HepG2 (cell line): ENCODE measurements around the gene CCDC177.

Experiments used
- CTCF ChIP-seq: sonication (generic); formaldehyde crosslinking; IDR thresholded peaks from 2 replicates; pipeline ENCODE4 v1.5.0; 2020; ENCODE audit warnings: mild to moderate bottlenecking, missing genetic modification reagents, moderate library complexity
- RBM39 ChIP-seq: fragments of 200-400 bp; formaldehyde crosslinking; IDR thresholded peaks from one replicate; pipeline ENCODE4 v1.6.1; 2018; ENCODE audit warnings: antibody characterized with exemption, mild to moderate bottlenecking, low read depth, low read length; ENCODE audit not compliant: poor library complexity, severe bottlenecking
- SOX13 ChIP-seq, 3 experiments: fragments of 450-650 bp in 1 of 3; sonication (generic) in 1 of 3; formaldehyde crosslinking in 1 of 3; IDR thresholded peaks in 2 of 3; conservative IDR thresholded peaks in 1 of 3; 2 replicates each; pipeline versions ENCODE4 v1.5.0 to v1.6.1; 2016 to 2020; ENCODE audit warnings: antibody characterized with exemption in 1 of 3, mild to moderate bottlenecking in 1 of 3, missing compliant biosample characterization in 1 of 3, missing genetic modification reagents in 1 of 3, moderate library complexity in 1 of 3
- TIGD3 ChIP-seq: sonication (generic); formaldehyde crosslinking; IDR thresholded peaks from 2 replicates; pipeline ENCODE4 v1.5.1; 2020; ENCODE audit warnings: mild to moderate bottlenecking, missing genetic modification reagents, borderline replicate concordance
- USF2 ChIP-seq, 2 experiments: sonication (generic) in 1 of 2; formaldehyde crosslinking in 1 of 2; IDR thresholded peaks; 2 replicates each; pipeline versions ENCODE4 v1.5.1 to v1.6.1; 2011 to 2020; ENCODE audit warnings: borderline replicate concordance in 1 of 2, low read depth in 1 of 2, low read length in 1 of 2, mild to moderate bottlenecking in 1 of 2, missing genetic modification reagents in 1 of 2, moderate library complexity in 1 of 2
- ZBTB42 ChIP-seq: sonication (generic); formaldehyde crosslinking; IDR thresholded peaks from 2 replicates; pipeline ENCODE4 v1.5.0; 2020; ENCODE audit warnings: mild to moderate bottlenecking, missing genetic modification reagents
- ZNF280B ChIP-seq: sonication (generic); formaldehyde crosslinking; IDR thresholded peaks from 2 replicates; pipeline ENCODE4 v1.5.0; 2020; ENCODE audit warnings: missing genetic modification reagents, mild to moderate bottlenecking, borderline replicate concordance
- ZNF512 ChIP-seq: sonication (generic); formaldehyde crosslinking; IDR thresholded peaks from 2 replicates; pipeline ENCODE4 v1.4.0; 2020; ENCODE audit warnings: mild to moderate bottlenecking, missing genetic modification reagents
- ZNF776 ChIP-seq: sonication (generic); formaldehyde crosslinking; IDR thresholded peaks from 2 replicates; pipeline ENCODE4 v1.4.0; 2020; ENCODE audit warnings: mild to moderate bottlenecking, missing genetic modification reagents

GRCh38 chr14:69522026-69522425 is 52.6 kb downstream of the CCDC177 start:
- TF ChIP-seq CTCF (CRISPR knock-in tag) (no peak), SOX13 (IDR thresholded peaks at IDR 0.05) (no peak), SOX13 (CRISPR knock-in tag; conservative IDR thresholded peaks at IDR 0.05 in 1 of 2, IDR thresholded peaks at IDR 0.05 in 1 of 2) (no peak), ZNF776 (no peak), ZNF280B (CRISPR knock-in tag) (no peak), USF2 (IDR thresholded peaks at IDR 0.05; ENCODE audit: low read depth, low read length) (no peak), USF2 (CRISPR knock-in tag; IDR thresholded peaks at IDR 0.05; ENCODE audit: borderline replicate concordance) (no peak), ZNF512 (CRISPR knock-in tag) (no peak), ZBTB42 (CRISPR knock-in tag) (no peak), TIGD3 (CRISPR knock-in tag) (no peak), RBM39 (no peak)
